Subcutaneous abdominal adipose tissue (tissue), 5 donors: ENCODE measurements around the gene PRRT3.

Experiments used
- H3K27ac ChIP-seq: one replicate; pipeline ENCODE4 v1.7.0; 2013; ENCODE audit warnings: low read depth, mild to moderate bottlenecking, inconsistent platforms, low read length, moderate library complexity
- H3K27me3 ChIP-seq, 5 donors: one replicate each; pipeline ENCODE4 v1.7.0; 2013; ENCODE audit warnings: low read length in 5 of 5, inconsistent platforms in 1 of 5; ENCODE audit not compliant: control insufficient read depth in 5 of 5, insufficient read depth in 4 of 5
- H3K36me3 ChIP-seq, 5 donors: one replicate each; pipeline ENCODE4 v1.7.0; 2013; ENCODE audit warnings: low read length in 5 of 5; ENCODE audit not compliant: control insufficient read depth in 5 of 5, insufficient read depth in 5 of 5
- H3K4me1 ChIP-seq, 5 donors: one replicate each; pipeline ENCODE4 v1.7.0; 2013; ENCODE audit warnings: low read length in 5 of 5, mild to moderate bottlenecking in 3 of 5, moderate library complexity in 1 of 5; ENCODE audit not compliant: control insufficient read depth in 5 of 5, insufficient read depth in 5 of 5
- H3K4me3 ChIP-seq, 5 donors: one replicate each; pipeline ENCODE4 v1.7.0; 2013; ENCODE audit warnings: low read length in 5 of 5, low read depth in 1 of 5
- H3K9ac ChIP-seq, 5 donors: one replicate each; pipeline ENCODE4 v1.7.0; 2013; ENCODE audit warnings: low read length in 5 of 5, mild to moderate bottlenecking in 4 of 5, moderate library complexity in 3 of 5
- H3K9me3 ChIP-seq, 5 donors: one replicate each; pipeline ENCODE4 v1.7.0; 2013; ENCODE audit warnings: low read length in 5 of 5; ENCODE audit not compliant: control insufficient read depth in 5 of 5
- donor health status: healthy.
- donor health status: healthy.
- donor health status: healthy.
- donor health status: healthy.
- donor health status: healthy.

PRRT3 gene

GRCh38 chr3:9951962-9952805, at the start of gene PRRT3:
TSS of gene PRRT3 (minus strand) at chr3:9952408. CDS start at chr3:9950115, 2,293 bp downstream.
- no peak within 1 kb of the TSS for H3K27ac ChIP-seq
- peak within 1 kb of the TSS in 3 of 5 donors; percentile 30 to 64 (median 44) for H3K9ac ChIP-seq
- H3K9me3 ChIP-seq, result no peaks in the 10 kb centered on the region

GRCh38 chr3:10000686-10001085, 48.5 kb upstream of the PRRT3 start:
- no peak overlapping the region for H3K9ac ChIP-seq
- peaks cover 0 to 7% (median 2%) of the 10 kb centered on the region in 5 donors for H3K36me3 ChIP-seq
- no peaks in the 10 kb centered on the region for H3K9me3 ChIP-seq
- H3K27me3 ChIP-seq, result no peaks in the 10 kb centered on the region
- H3K4me3 ChIP-seq, result no peak overlapping the region
- H3K4me1 ChIP-seq, result peaks cover 3 to 26% (median 8%) of the 10 kb centered on the region in 5 donors
- no peak overlapping the region for H3K27ac ChIP-seq

More at GRCh38 chr3:9951962-9952805, at the start of gene PRRT3:
- Histone ChIP-seq H3K4me1 (peaks cover 0 to 39% (median 27%) of the 10 kb centered on the region in 5 donors), H3K36me3 (peaks cover 0 to 13% (median 8%) of the 10 kb centered on the region in 5 donors), H3K4me3 (peak within 1 kb of the TSS in 4 of 5 donors; percentile 22 to 67 (median 60)), H3K27me3 (no peaks in the 10 kb centered on the region)

GRCh38 chr3:9994086-9994844, 42.1 kb upstream of the PRRT3 start:
- Histone ChIP-seq H3K36me3 (peaks cover 0 to 3% (median 0%) of the 10 kb centered on the region in 5 donors), H3K27ac (peak overlapping the region; percentile 73), H3K4me3 (no peak overlapping the region), H3K9me3 (no peaks in the 10 kb centered on the region), H3K4me1 (peaks cover 0 to 10% (median 5%) of the 10 kb centered on the region in 5 donors), H3K27me3 (no peaks in the 10 kb centered on the region), H3K9ac (no peak overlapping the region)

GRCh38 chr3:9986230-9986725, 34.1 kb upstream of the PRRT3 start:
- H3K4me1 ChIP-seq, result peaks cover 4 to 51% (median 41%) of the 10 kb centered on the region in 5 donors
- no peaks in the 10 kb centered on the region for H3K27me3 ChIP-seq
- peak overlapping the region; percentile 90 to 100 (median 100) for H3K4me3 ChIP-seq
- H3K27ac ChIP-seq, result peak overlapping the region; percentile 89
- H3K36me3 ChIP-seq, result peaks cover 0 to 3% (median 0%) of the 10 kb centered on the region in 5 donors
- peak overlapping the region; percentile 90 to 98 (median 96) for H3K9ac ChIP-seq
- H3K9me3 ChIP-seq, result no peaks in the 10 kb centered on the region

GRCh38 chr3:9980251-9980650, 28.0 kb upstream of the PRRT3 start:
- Histone ChIP-seq H3K27me3 (no peaks in the 10 kb centered on the region), H3K36me3 (peaks cover 0 to 18% (median 9%) of the 10 kb centered on the region in 5 donors), H3K9me3 (no peaks in the 10 kb centered on the region), H3K4me1 (peaks cover 1 to 62% (median 42%) of the 10 kb centered on the region in 5 donors), H3K27ac (peak overlapping the region; percentile 97), H3K9ac (no peak overlapping the region), H3K4me3 (no peak overlapping the region)

GRCh38 chr3:9978710-9979305, 26.6 kb upstream of the PRRT3 start:
- peaks cover 6 to 27% (median 16%) of the 10 kb centered on the region in 5 donors for H3K36me3 ChIP-seq

GRCh38 chr3:9976721-9977709, 24.8 kb upstream of the PRRT3 start:
- Histone ChIP-seq H3K9ac (peak overlapping the region; percentile 21 to 77 (median 41)), H3K4me3 (no peak overlapping the region), H3K4me1 (peaks cover 1 to 44% (median 25%) of the 10 kb centered on the region in 5 donors), H3K9me3 (no peaks in the 10 kb centered on the region), H3K27me3 (no peaks in the 10 kb centered on the region), H3K36me3 (peaks cover 11 to 43% (median 24%) of the 10 kb centered on the region in 5 donors), H3K27ac (peak overlapping the region; percentile 97)

More at GRCh38 chr3:9978710-9979305, 26.6 kb upstream of the PRRT3 start:
- Histone ChIP-seq H3K9me3 (no peaks in the 10 kb centered on the region), H3K27ac (peak overlapping the region; percentile 97), H3K27me3 (no peaks in the 10 kb centered on the region), H3K4me1 (peaks cover 1 to 52% (median 38%) of the 10 kb centered on the region in 5 donors), H3K4me3 (no peak overlapping the region), H3K9ac (no peak overlapping the region)

GRCh38 chr3:9970020-9970652, 17.9 kb upstream of the PRRT3 start:
- no peaks in the 10 kb centered on the region for H3K9me3 ChIP-seq
- H3K27ac ChIP-seq, result no peak overlapping the region
- H3K27me3 ChIP-seq, result no peaks in the 10 kb centered on the region
- H3K9ac ChIP-seq, result no peak overlapping the region
- H3K36me3 ChIP-seq, result peaks cover 37 to 79% (median 64%) of the 10 kb centered on the region in 5 donors
- H3K4me1 ChIP-seq, result peaks cover 0 to 14% (median 0%) of the 10 kb centered on the region in 5 donors
- no peak overlapping the region for H3K4me3 ChIP-seq
